ENCODE data around the gene ANP32A. TPM values are rescaled to one million over a fixed set of nuclear protein-coding genes. Genes with fewer than 3 reads are reported as not detected.

Gene ANP32A
- total RNA-seq, 1 donor from 2014 or later = 333 TPM

DNA sequence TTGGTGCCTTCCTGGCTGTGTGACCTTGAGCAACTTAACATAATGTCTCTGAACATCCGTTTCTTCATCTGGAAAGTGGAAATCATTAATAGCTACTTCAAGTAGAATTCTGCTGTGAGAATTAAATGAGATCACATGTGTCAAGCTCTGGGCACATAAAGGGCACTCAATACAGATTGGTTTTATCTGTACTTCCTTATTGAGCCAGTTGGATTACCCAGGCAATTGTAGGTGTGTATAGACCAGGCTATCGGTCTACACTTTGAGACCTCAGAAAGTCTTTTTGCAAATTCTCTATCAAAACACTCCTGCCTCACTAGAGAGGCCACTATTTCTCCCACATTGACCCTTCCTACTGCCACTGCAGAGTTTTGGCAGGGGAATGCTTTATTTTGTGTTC is 47.7 kb downstream of the ANP32A start:
- Histone ChIP-seq H3K4me3 (no peak overlapping the region), H3K27me3 (no peaks in the 10 kb centered on the region), H3K4me1 (peaks cover 6% of the 10 kb centered on the region), H3K27ac (no peak overlapping the region), H4K20me1 (ENCODE audit: low read depth) (no peaks in the 10 kb centered on the region), H3K36me3 (peaks cover under 1% of the 10 kb centered on the region), H3K9me3 (ENCODE audit: low read depth) (no peaks in the 10 kb centered on the region), H3K9ac (no peak overlapping the region), H3K4me2 (no peak overlapping the region), H3F3A (ENCODE audit: low read depth) (peaks cover 15% of the 10 kb centered on the region), H3K79me2 (ENCODE audit: low read depth) (no peaks in the 10 kb centered on the region), H2AFZ (replicated peaks) (no peak overlapping the region)
- Mint-ChIP-seq H3K4me1 (peaks cover 17% of the 10 kb centered on the region), H3K36me3 (peaks cover 14% of the 10 kb centered on the region), H3K27ac (no peak overlapping the region), H3K9me3 (peaks cover 2% of the 10 kb centered on the region), H3K4me3 (no peak overlapping the region), H3K27me3 (ENCODE audit: insufficient read depth, low read depth) (no peaks in the 10 kb centered on the region)
- TF ChIP-seq EZH2phosphoT487 (IDR thresholded peaks at IDR 0.05) = no peak
- no peak for TF ChIP-seq EZH2 (IDR thresholded peaks at IDR 0.05)
- TF ChIP-seq, protein P1, sequence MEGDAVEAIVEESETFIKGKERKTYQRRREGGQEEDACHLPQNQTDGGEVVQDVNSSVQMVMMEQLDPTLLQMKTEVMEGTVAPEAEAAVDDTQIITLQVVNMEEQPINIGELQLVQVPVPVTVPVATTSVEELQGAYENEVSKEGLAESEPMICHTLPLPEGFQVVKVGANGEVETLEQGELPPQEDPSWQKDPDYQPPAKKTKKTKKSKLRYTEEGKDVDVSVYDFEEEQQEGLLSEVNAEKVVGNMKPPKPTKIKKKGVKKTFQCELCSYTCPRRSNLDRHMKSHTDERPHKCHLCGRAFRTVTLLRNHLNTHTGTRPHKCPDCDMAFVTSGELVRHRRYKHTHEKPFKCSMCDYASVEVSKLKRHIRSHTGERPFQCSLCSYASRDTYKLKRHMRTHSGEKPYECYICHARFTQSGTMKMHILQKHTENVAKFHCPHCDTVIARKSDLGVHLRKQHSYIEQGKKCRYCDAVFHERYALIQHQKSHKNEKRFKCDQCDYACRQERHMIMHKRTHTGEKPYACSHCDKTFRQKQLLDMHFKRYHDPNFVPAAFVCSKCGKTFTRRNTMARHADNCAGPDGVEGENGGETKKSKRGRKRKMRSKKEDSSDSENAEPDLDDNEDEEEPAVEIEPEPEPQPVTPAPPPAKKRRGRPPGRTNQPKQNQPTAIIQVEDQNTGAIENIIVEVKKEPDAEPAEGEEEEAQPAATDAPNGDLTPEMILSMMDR (IDR thresholded peaks at IDR 0.05) = no peak
- DNase-seq (ENCODE audit: low spot score) = no peak

DNA sequence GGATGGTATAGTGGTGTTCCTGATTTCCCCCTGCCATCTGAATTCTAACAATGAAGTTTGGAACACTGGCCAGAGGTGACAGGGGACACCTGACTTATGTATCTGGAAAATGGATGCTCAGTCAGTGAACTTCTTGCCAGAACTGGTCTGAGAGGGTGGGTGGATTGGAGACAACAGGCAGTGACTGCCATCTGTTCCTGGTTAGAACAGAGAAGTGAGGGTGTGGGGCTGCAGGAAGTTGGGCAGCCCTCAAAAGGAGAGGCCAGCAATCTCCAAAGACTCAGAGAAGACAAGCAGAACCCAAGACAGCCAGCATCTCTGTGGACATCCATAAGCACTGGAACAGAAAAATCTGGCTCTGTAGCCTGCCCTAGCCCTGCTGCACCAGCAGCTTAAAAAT is 50.5 kb downstream of the ANP32A start:
- peaks cover 12% of the 10 kb centered on the region for H3K4me1 Mint-ChIP-seq
- Histone ChIP-seq H3K27ac (no peak overlapping the region), H3F3A (ENCODE audit: low read depth) (no peaks in the 10 kb centered on the region), H3K36me3 (no peaks in the 10 kb centered on the region), H3K9ac (no peak overlapping the region), H3K79me2 (ENCODE audit: low read depth) (no peaks in the 10 kb centered on the region), H2AFZ (replicated peaks) (no peak overlapping the region), H3K4me3 (no peak overlapping the region), H3K9me3 (ENCODE audit: low read depth) (no peaks in the 10 kb centered on the region), H4K20me1 (ENCODE audit: low read depth) (no peaks in the 10 kb centered on the region), H3K4me2 (no peak overlapping the region), H3K4me1 (no peaks in the 10 kb centered on the region), H3K27me3 (no peaks in the 10 kb centered on the region)
- TF ChIP-seq EZH2 (IDR thresholded peaks at IDR 0.05) (no peak), EZH2phosphoT487 (IDR thresholded peaks at IDR 0.05) (no peak)
- TF ChIP-seq, protein P1 (IDR thresholded peaks at IDR 0.05) = no peak
- H3K9me3 Mint-ChIP-seq = peaks cover 2% of the 10 kb centered on the region
- H3K27me3 Mint-ChIP-seq (ENCODE audit: insufficient read depth, low read depth) = no peaks in the 10 kb centered on the region
- no peak overlapping the region for H3K27ac Mint-ChIP-seq
- no peak for DNase-seq (ENCODE audit: low spot score)
- no peaks in the 10 kb centered on the region for H3K36me3 Mint-ChIP-seq
- H3K4me3 Mint-ChIP-seq = no peak overlapping the region

DNA sequence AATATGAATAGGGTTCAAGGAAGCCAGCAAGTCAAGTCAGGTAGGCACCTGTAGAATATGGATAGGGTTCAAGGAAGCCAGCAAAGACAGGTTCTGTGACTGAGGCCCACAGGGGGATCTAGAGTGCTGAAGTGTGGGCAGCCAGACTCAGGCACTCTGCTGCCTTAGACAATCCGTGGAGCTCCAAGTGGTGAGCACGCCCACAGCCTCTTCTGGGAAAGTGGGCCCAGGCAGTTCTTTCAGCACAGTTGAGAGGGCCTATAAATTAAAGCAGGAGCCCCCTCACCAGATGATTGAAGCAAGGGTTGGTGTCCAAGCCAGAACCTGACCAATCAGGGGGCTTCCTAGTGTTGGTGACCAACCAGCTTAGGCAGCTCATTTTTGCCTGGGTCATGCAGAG is 51.0 kb downstream of the ANP32A start:
- no peak overlapping the region for H3K4me2 ChIP-seq
- no peaks in the 10 kb centered on the region for H3K4me1 ChIP-seq
- H3K27me3 Mint-ChIP-seq (ENCODE audit: insufficient read depth, low read depth) = no peaks in the 10 kb centered on the region
- H3K4me1 Mint-ChIP-seq = peaks cover 12% of the 10 kb centered on the region
- H3K27ac Mint-ChIP-seq = no peak overlapping the region
- H3K36me3 ChIP-seq = no peaks in the 10 kb centered on the region
- TF ChIP-seq, protein P1 (IDR thresholded peaks at IDR 0.05) = no peak
- TF ChIP-seq EZH2phosphoT487 (IDR thresholded peaks at IDR 0.05) (no peak), EZH2 (IDR thresholded peaks at IDR 0.05) (no peak)
- no peaks in the 10 kb centered on the region for H3K79me2 ChIP-seq (ENCODE audit: low read depth)
- DNase-seq (ENCODE audit: low spot score) = no peak
- H3K36me3 Mint-ChIP-seq = no peaks in the 10 kb centered on the region
- no peaks in the 10 kb centered on the region for H3K9me3 ChIP-seq (ENCODE audit: low read depth)
- no peaks in the 10 kb centered on the region for H4K20me1 ChIP-seq (ENCODE audit: low read depth)
- no peak overlapping the region for H3K4me3 ChIP-seq
- H3F3A ChIP-seq (ENCODE audit: low read depth) = no peaks in the 10 kb centered on the region
- no peak overlapping the region for H3K27ac ChIP-seq
- no peak overlapping the region for H3K4me3 Mint-ChIP-seq
- no peak overlapping the region for H3K9ac ChIP-seq
- H3K9me3 Mint-ChIP-seq = peaks cover 2% of the 10 kb centered on the region
- H2AFZ ChIP-seq (replicated peaks) = no peak overlapping the region
- no peaks in the 10 kb centered on the region for H3K27me3 ChIP-seq

Measured in neural progenitor cell (in vitro differentiated cells).